GM18526 (cell line): ENCODE data around the gene SCAMP2.

Experiments used
- POLR2A ChIP-seq: IDR thresholded peaks from 3 replicates; pipeline ENCODE4 v1.6.1; 2011; ENCODE audit not compliant: insufficient read length; ENCODE audit errors: extremely low read depth

The SCAMP2 gene

GRCh38 chr15:74837482-74838136 is 35.6 kb downstream of the SCAMP2 start:
- TF ChIP-seq POLR2A = no peak

GRCh38 chr15:74836846-74837245 is 36.3 kb downstream of the SCAMP2 start:
- no peak for TF ChIP-seq POLR2A

- no peak for TF ChIP-seq POLR2A
These were observed 37.8 kb downstream of the SCAMP2 start for GRCh38 chr15:74835312-74835823.

GRCh38 chr15:74833376-74834107 is 39.6 kb downstream of the SCAMP2 start:
- no peak for TF ChIP-seq POLR2A

GRCh38 chr15:74832826-74833225 is 40.3 kb downstream of the SCAMP2 start:
- no peak for TF ChIP-seq POLR2A

- no peak for TF ChIP-seq POLR2A
These were observed 41.2 kb downstream of the SCAMP2 start for GRCh38 chr15:74831813-74832495.

GRCh38 chr15:74830868-74831267 is 42.3 kb downstream of the SCAMP2 start:
- TF ChIP-seq POLR2A = no peak

GRCh38 chr15:74829991-74830390 is 43.2 kb downstream of the SCAMP2 start:
- no peak for TF ChIP-seq POLR2A

GRCh38 chr15:74829486-74829885 is 43.7 kb downstream of the SCAMP2 start:
- no peak for TF ChIP-seq POLR2A

GRCh38 chr15:74828835-74829234 is 44.3 kb downstream of the SCAMP2 start:
- TF ChIP-seq POLR2A = no peak

- TF ChIP-seq POLR2A = no peak
These were observed 45.6 kb downstream of the SCAMP2 start for GRCh38 chr15:74827614-74828013.

GRCh38 chr15:74826921-74827320 is 46.2 kb downstream of the SCAMP2 start:
- no peak for TF ChIP-seq POLR2A

- no peak for TF ChIP-seq POLR2A
These were observed 46.8 kb downstream of the SCAMP2 start, which contains the start of gene CPLX3 for GRCh38 chr15:74826364-74826819. CPLX3 (plus strand) TSS chr15:74826627; CDS start chr15:74826704, 77 bp downstream.

GRCh38 chr15:74825866-74826265 is 47.3 kb downstream of the SCAMP2 start:
- no peak for TF ChIP-seq POLR2A

- TF ChIP-seq POLR2A = no peak
These were observed 48.2 kb downstream of the SCAMP2 start for GRCh38 chr15:74824976-74825375.

- TF ChIP-seq POLR2A = no peak
These were observed 49.8 kb downstream of the SCAMP2 start for GRCh38 chr15:74823324-74823723.
